HEK293 (cell line): ENCODE measurements around the gene RUVBL1.

Source experiments
- CTCF ChIA-PET: fragments of 350-600 bp; formaldehyde crosslinking; extraction: SDS; loops from one replicate; lab custom pipeline; 2021; ENCODE audit warnings: antibody characterized with exemption; lab: Yijun Ruan, JAX
- POLR2A ChIA-PET: fragments of 300-600 bp; formaldehyde crosslinking; extraction: SDS; loops from one replicate; lab custom pipeline; 2020; ENCODE audit warnings: antibody characterized with exemption, inconsistent platforms; lab: Yijun Ruan, JAX
- H3K27ac ChIP-seq: fragments of 200-500 bp; sonication (Bioruptor generic); 2 replicates; pipeline ENCODE4 v1.5.1; 2014; ENCODE audit warnings: low read depth, low read length, control low read depth, inconsistent platforms; ENCODE audit errors: extremely low read depth
- H3K36me3 ChIP-seq, 2 experiments: fragments of 200-500 bp in 1 of 2; sonication (Bioruptor generic) in 1 of 2; 1 replicate in 1 of 2; 2 replicates in 1 of 2; pipeline ENCODE4 v1.5.1; 2014 to 2017; ENCODE audit warnings: inconsistent platforms in 2 of 2, low read length in 2 of 2; ENCODE audit not compliant: control insufficient read depth in 2 of 2, insufficient read depth in 1 of 2
- H3K4me1 ChIP-seq: fragments of 200-500 bp; sonication (Bioruptor generic); 2 replicates; pipeline ENCODE4 v1.5.1; 2014; ENCODE audit warnings: mild to moderate bottlenecking, low read length, inconsistent platforms; ENCODE audit not compliant: control insufficient read depth, insufficient read depth
- H3K4me3 ChIP-seq: 2 replicates; pipeline ENCODE4 v1.5.1; 2011; ENCODE audit warnings: low read depth, mild to moderate bottlenecking, control low read depth, low read length, moderate library complexity
- H3K9me3 ChIP-seq: fragments of 200-500 bp; sonication (Bioruptor generic); 2 replicates; pipeline ENCODE4 v1.5.1; 2014; ENCODE audit warnings: low read depth, low read length, inconsistent platforms; ENCODE audit not compliant: control insufficient read depth, insufficient read depth
- ATF2 ChIP-seq: fragments of 450-650 bp; formaldehyde crosslinking; IDR thresholded peaks from 2 replicates; pipeline ENCODE4 v1.5.1; 2016; ENCODE audit warnings: missing biosample characterization, missing genetic modification characterization, low read depth
- HIC1 ChIP-seq: fragments of 450-650 bp; formaldehyde crosslinking; IDR thresholded peaks from 2 replicates; pipeline ENCODE4 v1.5.1; 2016; ENCODE audit warnings: missing biosample characterization, missing genetic modification characterization
- PATZ1 ChIP-seq: fragments of 450-650 bp; formaldehyde crosslinking; IDR thresholded peaks from 2 replicates; pipeline ENCODE4 v1.5.1; 2016; ENCODE audit warnings: missing biosample characterization, missing genetic modification characterization
- PRDM4 ChIP-seq: fragments of 450-650 bp; formaldehyde crosslinking; IDR thresholded peaks from 2 replicates; pipeline ENCODE4 v1.5.1; 2017; ENCODE audit warnings: missing biosample characterization, missing genetic modification characterization
- ZNF138 ChIP-seq: fragments of 450-650 bp; formaldehyde crosslinking; IDR thresholded peaks from 2 replicates; pipeline ENCODE4 v1.5.1; 2016; ENCODE audit warnings: missing biosample characterization, missing genetic modification characterization, borderline replicate concordance
- ZNF518A ChIP-seq: fragments of 450-650 bp; formaldehyde crosslinking; conservative IDR thresholded peaks from 2 replicates; pipeline ENCODE4 v1.5.1; 2016; ENCODE audit warnings: low read depth, missing biosample characterization, missing genetic modification characterization
- ZNF76 ChIP-seq: fragments of 450-650 bp; formaldehyde crosslinking; IDR thresholded peaks from 2 replicates; pipeline ENCODE4; 2016; ENCODE audit warnings: low read depth, missing biosample characterization, missing genetic modification characterization, borderline replicate concordance

Gene RUVBL1

GRCh38 chr3:128073807-128074206 is 49.8 kb downstream of the RUVBL1 start (continued):
- TF ChIP-seq PRDM4 (tag by site-specific recombination) (no peak), ZNF76 (no peak), ZNF518A (tag by site-specific recombination) (no peak)

- no peak overlapping the region for H3K27ac ChIP-seq
- TF ChIP-seq ZNF138 (tag by site-specific recombination) (no peak), ATF2 (no peak), HIC1 (tag by site-specific recombination) (no peak), PATZ1 (no peak)
- ChIA-PET POLR2A (no interaction called here), CTCF (interaction anchor here (0.8 to 0.9 kb wide), 2 partner anchors 23 to 535 kb away, joined by 3 to 4 read pairs; no protein-coding TSS in a partner anchor)
- H3K4me1 ChIP-seq = no peaks in the 10 kb centered on the region
- H3K4me3 ChIP-seq = no peak overlapping the region
- H3K36me3 ChIP-seq = peaks cover 0 to 73% of the 10 kb centered on the region in 2 experiments; a peak in 1 of 3 replicates
- no peaks in the 10 kb centered on the region for H3K9me3 ChIP-seq
Observed at GRCh38 chr3:128073185-128073725, 50.4 kb downstream of the RUVBL1 start.
